Measurements from ENCODE around the gene PPP1R13L. TPM values are rescaled to one million over a fixed set of nuclear protein-coding genes. Genes with fewer than 3 reads are reported as not detected.

The PPP1R13L gene
- total RNA-seq, 2 donors from 2014 or later: 112 to 230 TPM

DNA sequence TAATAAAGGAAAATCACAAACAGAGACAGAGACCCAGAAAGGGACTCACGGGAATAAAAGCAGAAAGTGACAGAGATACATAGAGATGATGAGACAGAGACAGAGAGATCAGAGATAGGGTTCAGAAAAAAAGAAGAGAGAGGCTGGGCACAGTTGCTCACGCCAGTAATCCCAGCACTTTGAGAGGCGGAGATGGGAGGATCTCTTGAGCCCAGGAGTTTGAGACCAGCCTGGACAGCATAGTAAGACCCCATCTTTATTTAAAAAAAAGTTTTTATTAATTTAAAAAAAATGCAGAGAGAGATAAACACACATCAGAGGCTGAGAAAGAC, 43.5 kb upstream of the PPP1R13L start:
- no peak overlapping the region for H3K27ac ChIP-seq
- DNase-seq (ENCODE audit: low spot score): no peak
- TF ChIP-seq, protein P1, sequence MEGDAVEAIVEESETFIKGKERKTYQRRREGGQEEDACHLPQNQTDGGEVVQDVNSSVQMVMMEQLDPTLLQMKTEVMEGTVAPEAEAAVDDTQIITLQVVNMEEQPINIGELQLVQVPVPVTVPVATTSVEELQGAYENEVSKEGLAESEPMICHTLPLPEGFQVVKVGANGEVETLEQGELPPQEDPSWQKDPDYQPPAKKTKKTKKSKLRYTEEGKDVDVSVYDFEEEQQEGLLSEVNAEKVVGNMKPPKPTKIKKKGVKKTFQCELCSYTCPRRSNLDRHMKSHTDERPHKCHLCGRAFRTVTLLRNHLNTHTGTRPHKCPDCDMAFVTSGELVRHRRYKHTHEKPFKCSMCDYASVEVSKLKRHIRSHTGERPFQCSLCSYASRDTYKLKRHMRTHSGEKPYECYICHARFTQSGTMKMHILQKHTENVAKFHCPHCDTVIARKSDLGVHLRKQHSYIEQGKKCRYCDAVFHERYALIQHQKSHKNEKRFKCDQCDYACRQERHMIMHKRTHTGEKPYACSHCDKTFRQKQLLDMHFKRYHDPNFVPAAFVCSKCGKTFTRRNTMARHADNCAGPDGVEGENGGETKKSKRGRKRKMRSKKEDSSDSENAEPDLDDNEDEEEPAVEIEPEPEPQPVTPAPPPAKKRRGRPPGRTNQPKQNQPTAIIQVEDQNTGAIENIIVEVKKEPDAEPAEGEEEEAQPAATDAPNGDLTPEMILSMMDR (IDR thresholded peaks at IDR 0.05): no peak
- H3K4me1 ChIP-seq: peaks cover 4 to 40% of the 10 kb centered on the region in 2 donors
- no peaks in the 10 kb centered on the region for H3K9me3 ChIP-seq
- H3K27me3 ChIP-seq: no peaks in the 10 kb centered on the region
- H3K4me3 ChIP-seq: no peak overlapping the region
- H3K36me3 ChIP-seq: no peaks in the 10 kb centered on the region

GRCh38 chr19:45446944-45447343, 42.1 kb upstream of the PPP1R13L start:
- no peaks in the 10 kb centered on the region for H3K36me3 ChIP-seq
- no peak overlapping the region for H3K4me3 ChIP-seq
- H3K27me3 ChIP-seq: no peaks in the 10 kb centered on the region
- H3K4me1 ChIP-seq: peaks cover 4 to 47% of the 10 kb centered on the region in 2 donors
- TF ChIP-seq, protein P1 (IDR thresholded peaks at IDR 0.05): no peak
- no peak for DNase-seq (ENCODE audit: low spot score)
- no peak overlapping the region for H3K27ac ChIP-seq
- H3K9me3 ChIP-seq: no peaks in the 10 kb centered on the region

DNA sequence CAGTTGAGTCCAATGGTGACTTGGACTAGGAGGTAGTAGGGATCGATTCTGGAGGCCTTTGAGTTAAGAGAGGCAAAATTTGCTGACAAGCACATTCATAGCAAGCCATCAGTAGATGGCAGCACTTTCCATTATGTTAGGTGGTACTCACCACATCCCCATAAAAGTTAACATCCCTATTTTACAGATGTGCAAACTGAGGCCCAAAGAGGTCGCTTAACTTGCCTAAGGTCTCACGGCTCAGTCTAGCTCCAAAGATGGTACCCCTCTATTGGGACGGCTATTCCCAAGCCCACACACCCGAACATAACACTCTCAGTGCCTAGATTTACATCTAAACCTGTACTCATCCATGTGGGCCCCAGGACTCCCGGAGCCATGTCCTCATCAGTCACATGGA, 41.4 kb upstream of the PPP1R13L start:
- peaks cover 4 to 44% of the 10 kb centered on the region in 2 donors for H3K4me1 ChIP-seq
- no peak for DNase-seq (ENCODE audit: low spot score)

DNA sequence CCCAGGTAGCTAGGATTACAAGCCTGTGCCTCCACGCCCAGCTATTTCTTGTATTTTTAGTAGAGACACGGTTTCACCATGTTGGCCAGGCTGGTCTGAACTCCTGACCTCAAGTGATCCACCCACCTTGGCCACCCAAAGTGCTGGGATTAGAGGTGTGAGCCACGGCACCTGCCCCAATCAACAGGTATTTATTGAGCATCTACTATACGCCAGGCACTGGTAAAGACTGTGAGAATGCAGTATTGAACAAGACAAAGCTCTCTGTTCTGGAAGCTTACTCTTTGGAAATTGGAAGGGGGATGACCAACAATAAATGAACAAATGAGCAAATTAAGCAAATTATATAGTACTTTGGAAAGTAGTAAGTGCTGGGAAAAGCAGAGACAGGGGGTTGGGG, 40.3 kb upstream of the PPP1R13L start:
- Histone ChIP-seq H3K27ac (peak overlapping the region in 1 of 2 donors; percentile 97), H3K4me1 (peaks cover 3 to 48% of the 10 kb centered on the region in 2 donors)

More for the DNA sequence above, 41.4 kb upstream of the PPP1R13L start:
- Histone ChIP-seq H3K27me3 (no peaks in the 10 kb centered on the region), H3K9me3 (no peaks in the 10 kb centered on the region), H3K27ac (no peak overlapping the region), H3K36me3 (no peaks in the 10 kb centered on the region), H3K4me3 (no peak overlapping the region)
- TF ChIP-seq, protein P1 (IDR thresholded peaks at IDR 0.05): peak in 1 of 2 donors; percentile 20

DNA sequence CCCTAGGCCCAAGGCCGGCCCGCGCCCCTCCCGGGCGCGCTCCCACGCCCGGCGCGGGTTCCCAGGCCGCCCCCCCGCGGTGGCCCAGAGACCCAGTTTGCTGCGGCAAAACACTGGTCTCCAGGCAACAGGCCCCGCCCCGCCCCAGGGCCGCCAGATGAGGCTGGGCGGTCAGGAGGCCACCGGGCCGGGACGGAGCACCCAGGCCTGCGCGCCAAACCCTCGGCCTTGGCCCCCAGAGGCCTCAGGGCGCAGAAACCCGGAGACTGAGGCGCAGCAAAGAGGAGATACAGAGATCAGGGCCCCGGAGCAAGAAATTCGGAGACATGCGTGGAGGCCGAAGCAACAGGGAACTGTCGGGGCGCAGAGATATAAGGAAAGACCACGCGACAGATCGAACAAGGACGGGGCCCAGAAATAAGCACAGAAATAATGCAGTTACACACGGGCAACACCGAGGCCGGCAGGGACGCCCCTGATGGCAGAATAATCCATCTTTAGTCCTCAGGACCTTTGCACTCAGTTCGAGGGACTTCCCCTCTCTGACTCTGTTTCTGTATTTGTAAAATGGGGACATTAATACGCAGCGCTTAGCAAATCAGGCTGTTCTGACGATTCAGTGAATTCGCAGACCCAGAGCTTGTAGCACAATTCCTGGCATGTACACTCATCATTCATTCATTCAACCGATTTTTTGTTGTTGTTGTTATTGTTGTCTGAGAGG, 39.6 kb upstream of the PPP1R13L start:
- Histone ChIP-seq H3K9me3 (no peaks in the 10 kb centered on the region), H3K36me3 (no peaks in the 10 kb centered on the region), H3K4me1 (peaks cover 0 to 45% of the 10 kb centered on the region in 2 donors), H3K27me3 (no peaks in the 10 kb centered on the region), H3K27ac (peak overlapping the region; percentile 95 to 97), H3K4me3 (peak overlapping the region; percentile 42 to 55)
- peak; percentile 95 for DNase-seq (ENCODE audit: low spot score)
- TF ChIP-seq, protein P1 (IDR thresholded peaks at IDR 0.05): peak in 1 of 2 donors; percentile 12

More for the DNA sequence above, 40.3 kb upstream of the PPP1R13L start:
- TF ChIP-seq, protein P1 (IDR thresholded peaks at IDR 0.05): no peak
- Histone ChIP-seq H3K36me3 (no peaks in the 10 kb centered on the region), H3K9me3 (no peaks in the 10 kb centered on the region), H3K4me3 (no peak overlapping the region), H3K27me3 (no peaks in the 10 kb centered on the region)
- DNase-seq (ENCODE audit: low spot score): no peak
